Endometrium (tissue), 2 donors: Measurements from ENCODE around the gene CAPN11.
"Not testable (repeated sequence)": the region's sequence is repeated elsewhere in the genome, so short reads cannot be mapped to it uniquely, and the experiment has no call there.

Source experiments
- FAIRE-seq: peaks from 2 replicates; lab custom pipeline; 2012; peaks lifted over from hg19 to GRCh38; lab: Jason Lieb, UNC
- donor health status: control.
- donor health status: control.

The CAPN11 gene

GRCh38 chr6:44228433-44228832, 69.8 kb downstream of the CAPN11 start:
- no peak for FAIRE-seq

GRCh38 chr6:44228836-44229235, 70.2 kb downstream of the CAPN11 start:
- no peak for FAIRE-seq

DNA sequence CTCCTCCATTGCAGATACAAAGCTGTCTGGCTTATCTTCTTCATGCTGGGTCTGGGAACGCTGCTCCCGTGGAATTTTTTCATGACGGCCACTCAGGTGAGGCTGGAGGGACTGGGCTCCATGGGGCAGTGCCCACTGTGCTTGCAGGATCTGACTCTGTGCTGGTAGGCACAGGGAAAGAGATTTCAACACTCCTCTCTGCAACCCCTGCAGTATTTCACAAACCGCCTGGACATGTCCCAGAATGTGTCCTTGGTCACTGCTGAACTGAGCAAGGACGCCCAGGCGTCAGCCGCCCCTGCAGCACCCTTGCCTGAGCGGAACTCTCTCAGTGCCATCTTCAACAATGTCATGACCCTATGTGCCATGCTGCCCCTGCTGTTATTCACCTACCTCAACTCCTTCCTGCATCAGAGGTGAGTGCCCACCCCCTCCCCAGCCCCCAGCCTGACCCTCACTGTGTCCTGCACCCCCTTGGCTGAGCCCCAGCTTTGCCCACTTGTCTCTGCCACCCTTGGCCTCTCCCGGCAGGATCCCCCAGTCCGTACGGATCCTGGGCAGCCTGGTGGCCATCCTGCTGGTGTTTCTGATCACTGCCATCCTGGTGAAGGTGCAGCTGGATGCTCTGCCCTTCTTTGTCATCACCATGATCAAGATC, 70.9 kb downstream of the CAPN11 start:
- no peak for FAIRE-seq

GRCh38 chr6:44230034-44230675, 71.5 kb downstream of the CAPN11 start:
- FAIRE-seq, result no peak

- FAIRE-seq, result not testable (repeated sequence)
Observed at GRCh38 chr6:44231426-44231825, 72.8 kb downstream of the CAPN11 start.

DNA sequence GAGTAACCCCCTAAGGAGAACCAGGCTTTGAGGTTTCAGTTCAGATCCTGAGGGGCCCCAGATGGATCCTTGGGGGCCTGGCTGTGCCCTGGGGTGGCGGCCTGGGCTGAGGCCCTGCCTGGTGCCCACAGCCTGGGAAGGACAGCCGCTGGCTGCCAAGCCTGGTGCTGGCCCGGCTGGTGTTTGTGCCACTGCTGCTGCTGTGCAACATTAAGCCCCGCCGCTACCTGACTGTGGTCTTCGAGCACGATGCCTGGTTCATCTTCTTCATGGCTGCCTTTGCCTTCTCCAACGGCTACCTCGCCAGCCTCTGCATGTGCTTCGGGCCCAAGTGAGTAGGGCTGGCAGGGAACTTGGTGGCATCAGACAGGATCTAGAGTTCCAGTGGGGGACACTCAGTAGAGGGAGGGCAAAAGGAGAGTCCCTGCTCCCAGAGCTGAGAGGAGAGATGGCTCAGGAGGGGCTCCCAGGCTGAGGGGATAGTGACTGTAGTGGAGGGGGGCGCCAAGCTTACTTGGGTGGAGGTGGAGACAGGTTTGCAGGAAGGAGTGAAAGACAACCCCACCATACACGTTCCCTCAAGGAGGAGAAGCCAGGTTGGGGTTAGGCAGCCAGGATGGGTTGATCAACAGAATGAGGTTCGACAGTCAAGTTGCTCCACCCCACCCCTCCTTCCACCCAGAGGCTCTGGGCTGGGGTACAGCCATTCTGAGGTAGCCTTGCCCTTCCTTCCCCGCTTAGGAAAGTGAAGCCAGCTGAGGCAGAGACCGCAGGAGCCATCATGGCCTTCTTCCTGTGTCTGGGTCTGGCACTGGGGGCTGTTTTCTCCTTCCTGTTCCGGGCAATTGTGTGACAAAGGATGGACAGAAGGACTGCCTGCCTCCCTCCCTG, 74.3 kb downstream of the CAPN11 start:
- FAIRE-seq, result no peak

- no peak for FAIRE-seq
Observed at GRCh38 chr6:44233567-44234100, 75.0 kb downstream of the CAPN11 start.
